GM12891 (cell line): ENCODE data around the gene SPATS1.

Source experiments
- POLR2AphosphoS5 ChIP-seq: IDR thresholded peaks from 2 replicates; pipeline ENCODE4 v1.6.1; 2011; ENCODE audit warnings: low read depth, low read length, control low read depth
- SPI1 ChIP-seq: IDR thresholded peaks from 2 replicates; pipeline ENCODE4 v1.6.1; 2011; ENCODE audit warnings: low read depth, low read length, control low read depth

- TF ChIP-seq POLR2AphosphoS5 (no peak), SPI1 (no peak)
Measured at GRCh38 chr6:44377971-44378370, 35.5 kb downstream of the SPATS1 start.
